Measurements from ENCODE around the gene SLC26A1.

DNA sequence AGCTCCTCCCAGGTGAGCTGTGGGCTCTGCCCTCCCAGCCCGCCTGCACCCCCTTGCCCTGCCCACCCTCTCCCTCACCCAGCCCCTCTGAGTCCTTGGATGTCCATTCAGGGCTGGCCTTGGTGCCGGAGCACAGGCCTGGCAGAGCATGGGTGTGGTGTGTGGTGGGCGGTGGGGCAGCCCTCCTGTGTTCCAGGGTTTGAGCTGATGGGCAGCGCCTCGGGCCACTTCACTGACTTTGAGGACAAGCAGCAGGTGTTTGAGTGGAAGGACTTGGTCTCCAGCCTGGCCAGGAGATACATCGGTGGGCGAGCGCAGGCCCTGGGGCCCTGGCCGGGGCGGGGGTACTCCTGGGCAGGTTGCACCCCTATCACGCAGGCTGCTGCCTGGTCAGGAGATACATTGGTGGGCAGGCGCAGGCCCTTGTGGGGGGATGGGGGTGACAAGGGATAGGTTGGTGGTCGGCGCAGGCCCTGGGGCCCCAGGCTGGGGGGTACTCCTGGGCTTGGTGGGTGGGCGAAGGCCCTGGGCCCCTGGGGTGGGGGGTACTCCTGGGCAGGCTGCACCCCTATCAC is 7.6 kb upstream of the SLC26A1 start:
- TF ChIP-seq, protein P1, sequence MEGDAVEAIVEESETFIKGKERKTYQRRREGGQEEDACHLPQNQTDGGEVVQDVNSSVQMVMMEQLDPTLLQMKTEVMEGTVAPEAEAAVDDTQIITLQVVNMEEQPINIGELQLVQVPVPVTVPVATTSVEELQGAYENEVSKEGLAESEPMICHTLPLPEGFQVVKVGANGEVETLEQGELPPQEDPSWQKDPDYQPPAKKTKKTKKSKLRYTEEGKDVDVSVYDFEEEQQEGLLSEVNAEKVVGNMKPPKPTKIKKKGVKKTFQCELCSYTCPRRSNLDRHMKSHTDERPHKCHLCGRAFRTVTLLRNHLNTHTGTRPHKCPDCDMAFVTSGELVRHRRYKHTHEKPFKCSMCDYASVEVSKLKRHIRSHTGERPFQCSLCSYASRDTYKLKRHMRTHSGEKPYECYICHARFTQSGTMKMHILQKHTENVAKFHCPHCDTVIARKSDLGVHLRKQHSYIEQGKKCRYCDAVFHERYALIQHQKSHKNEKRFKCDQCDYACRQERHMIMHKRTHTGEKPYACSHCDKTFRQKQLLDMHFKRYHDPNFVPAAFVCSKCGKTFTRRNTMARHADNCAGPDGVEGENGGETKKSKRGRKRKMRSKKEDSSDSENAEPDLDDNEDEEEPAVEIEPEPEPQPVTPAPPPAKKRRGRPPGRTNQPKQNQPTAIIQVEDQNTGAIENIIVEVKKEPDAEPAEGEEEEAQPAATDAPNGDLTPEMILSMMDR (IDR thresholded peaks at IDR 0.05), result no peak
- no peak for TF ChIP-seq POLR2A (IDR thresholded peaks at IDR 0.05)
